Adipose tissue (tissue), 3 donors: ENCODE results near the gene EFNA2. TPM values are rescaled to one million over a fixed set of nuclear protein-coding genes. Genes with fewer than 3 reads are reported as not detected.
A peak's percentile ranks its signal among the peaks of the same experiment; 100 is the strongest.
"Not testable (repeated sequence)": the region's sequence is repeated elsewhere in the genome, so short reads cannot be mapped to it uniquely, and the experiment has no call there.

ENCODE experiments used
- H3K27ac ChIP-seq: one replicate; pipeline ENCODE4 v1.5.1; 2013; ENCODE audit warnings: low read depth, low read length
- WGBS, 3 donors: extraction: QIAGEN DNeasy Blood & Tissue Kit; methylation state at CpG; one replicate each; pipeline ENCODE4 v1.1.7; 2013; 5-methylcytosine and 5-hydroxymethylcytosine counted together
- polyA plus RNA-seq, 3 donors: library from polyadenylated mRNA; stranded (reverse); fragments of 200-250 nt; gene quantifications; one replicate each; pipeline ENCODE4 v1.2.3, GENCODE V29; 2013
- donor health status: healthy with polysubstance abuse.
- donor health status: Bipolar disorder and iron deficiency.
- donor health status: healthy.

Gene EFNA2
- polyA plus RNA-seq, result not detected

DNA sequence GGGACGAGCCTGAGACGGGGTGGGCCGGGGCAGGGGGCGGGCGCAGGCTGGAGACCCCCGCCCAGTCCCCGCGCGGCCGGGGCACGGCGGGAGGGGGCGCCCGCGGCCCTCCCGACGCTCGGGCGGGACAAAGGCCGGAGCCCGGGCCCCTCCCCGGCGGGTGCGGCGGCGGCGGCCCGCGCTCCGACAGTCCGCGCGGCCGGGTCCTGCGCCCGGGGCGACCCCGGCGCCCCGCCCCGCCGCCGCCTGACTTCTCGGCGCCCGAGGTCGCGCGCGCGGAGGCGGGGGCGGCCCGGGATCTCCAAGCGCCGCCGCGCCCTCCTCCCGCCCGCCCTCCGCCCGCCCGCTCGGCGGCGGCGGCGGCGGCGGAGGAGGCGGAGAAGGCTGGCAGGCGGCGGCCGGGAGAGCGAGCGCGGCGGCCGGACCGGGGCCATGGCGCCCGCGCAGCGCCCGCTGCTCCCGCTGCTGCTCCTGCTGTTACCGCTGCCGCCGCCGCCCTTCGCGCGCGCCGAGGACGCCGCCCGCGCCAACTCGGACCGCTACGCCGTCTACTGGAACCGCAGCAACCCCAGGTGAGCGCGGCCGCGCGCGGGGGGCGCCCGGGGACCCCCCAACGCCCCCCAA, at the start of gene EFNA2:
Gene EFNA2, plus strand, starts transcription at position 137 of the 624 bp plus-strand sequence. Its CDS starts 296 bp downstream, at position 433.
- WGBS, 3 donors, result 0% methylated on average over 2 to 70 of the region's 113 CpGs
- no peak within 1 kb of the TSS for H3K27ac ChIP-seq

- WGBS, 3 donors, result 19 to 59% (median 24%) methylated on average over 9 to 36 of the region's 42 CpGs
- H3K27ac ChIP-seq, result no peak overlapping the region
These were observed 49.1 kb upstream of the EFNA2 start for GRCh38 chr19:1236576-1236975.

- no peak overlapping the region for H3K27ac ChIP-seq
- WGBS, 3 donors, result 1 to 3% (median 1%) methylated on average over 29 to 59 of the region's 60 CpGs
These were observed 48.5 kb upstream of the EFNA2 start for GRCh38 chr19:1237027-1237659.

- H3K27ac ChIP-seq, result no peak within 1 kb of the TSS
- 1 to 3% (median 1%) methylated on average over 28 to 85 of the region's 87 CpGs for WGBS, 3 donors
These were observed 47.8 kb upstream of the EFNA2 start, which contains the start of gene CBARP for GRCh38 chr19:1237754-1238368. Gene CBARP (minus strand): TSS chr19:1238005. CDS start chr19:1236100, 1,905 bp downstream.

DNA sequence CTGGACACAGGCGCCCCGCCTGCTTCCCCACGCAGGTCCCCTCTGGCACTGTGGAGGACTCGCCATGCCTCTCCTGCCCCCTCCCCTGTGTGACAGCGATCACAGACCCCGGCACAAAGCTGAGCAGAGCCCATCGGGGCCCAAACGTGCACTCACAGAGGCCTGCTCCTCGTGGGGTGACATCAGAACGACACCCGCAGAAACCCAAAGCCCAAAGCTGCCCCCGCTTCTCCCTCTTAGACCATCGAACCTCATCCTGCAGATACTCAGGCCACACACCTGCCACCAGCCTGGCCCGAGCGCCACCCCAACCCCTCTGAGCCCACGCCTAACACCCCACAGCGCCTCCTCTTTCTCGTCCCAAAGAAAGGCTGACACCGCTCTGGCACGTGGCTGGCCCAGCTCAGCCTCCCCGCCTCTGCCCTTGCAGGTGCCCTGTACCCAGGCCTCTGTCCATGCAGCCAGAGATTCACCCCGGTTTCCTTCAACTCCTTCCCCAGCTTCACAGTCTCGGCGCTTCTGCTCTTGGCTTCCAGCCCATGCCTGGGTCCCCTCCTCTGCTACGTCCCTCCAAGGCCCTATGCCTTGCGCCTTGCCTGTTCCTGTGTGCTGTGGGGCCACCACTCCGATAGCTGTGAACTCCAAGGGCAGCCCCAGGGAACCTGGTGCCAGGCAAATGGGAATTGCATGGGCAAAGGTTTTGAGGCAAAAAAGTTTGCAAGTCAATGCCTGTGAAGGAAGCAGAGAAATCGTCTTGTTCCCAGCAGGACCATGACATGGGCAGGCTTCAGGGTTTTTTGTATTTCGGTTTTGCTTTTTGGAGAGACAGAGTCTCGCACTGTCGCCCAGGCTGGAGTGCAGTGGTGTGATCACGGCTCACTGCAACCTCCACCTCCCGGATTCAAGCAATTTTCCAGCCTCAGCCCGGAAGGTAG, 47.0 kb upstream of the EFNA2 start:
- H3K27ac ChIP-seq, result no peak overlapping the region
- WGBS, 3 donors, result 59 to 71% (median 63%) methylated on average over 30 to 34 of the region's 34 CpGs

DNA sequence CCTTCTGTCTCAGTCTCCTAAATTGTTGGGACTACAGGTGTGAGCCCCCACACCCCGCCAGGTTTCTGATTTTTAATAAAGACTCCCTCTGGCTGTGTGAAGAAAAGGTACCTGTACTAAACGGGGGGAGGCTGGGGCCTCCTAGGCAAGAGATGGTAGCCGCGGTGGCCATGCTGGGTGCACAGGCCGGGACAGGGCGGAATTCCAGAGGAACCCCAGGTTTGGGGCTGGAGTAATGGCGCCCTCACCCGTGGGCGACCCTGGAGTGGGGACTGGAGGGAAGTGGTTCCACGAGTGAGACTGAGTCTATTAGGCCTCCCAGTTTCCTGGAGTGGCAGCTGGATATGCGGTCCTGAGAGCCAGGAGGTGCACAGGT, 46.3 kb upstream of the EFNA2 start:
- H3K27ac ChIP-seq, result no peak overlapping the region
- 78 to 85% (median 80%) methylated on average over 11 of the region's 11 CpGs for WGBS, 3 donors

DNA sequence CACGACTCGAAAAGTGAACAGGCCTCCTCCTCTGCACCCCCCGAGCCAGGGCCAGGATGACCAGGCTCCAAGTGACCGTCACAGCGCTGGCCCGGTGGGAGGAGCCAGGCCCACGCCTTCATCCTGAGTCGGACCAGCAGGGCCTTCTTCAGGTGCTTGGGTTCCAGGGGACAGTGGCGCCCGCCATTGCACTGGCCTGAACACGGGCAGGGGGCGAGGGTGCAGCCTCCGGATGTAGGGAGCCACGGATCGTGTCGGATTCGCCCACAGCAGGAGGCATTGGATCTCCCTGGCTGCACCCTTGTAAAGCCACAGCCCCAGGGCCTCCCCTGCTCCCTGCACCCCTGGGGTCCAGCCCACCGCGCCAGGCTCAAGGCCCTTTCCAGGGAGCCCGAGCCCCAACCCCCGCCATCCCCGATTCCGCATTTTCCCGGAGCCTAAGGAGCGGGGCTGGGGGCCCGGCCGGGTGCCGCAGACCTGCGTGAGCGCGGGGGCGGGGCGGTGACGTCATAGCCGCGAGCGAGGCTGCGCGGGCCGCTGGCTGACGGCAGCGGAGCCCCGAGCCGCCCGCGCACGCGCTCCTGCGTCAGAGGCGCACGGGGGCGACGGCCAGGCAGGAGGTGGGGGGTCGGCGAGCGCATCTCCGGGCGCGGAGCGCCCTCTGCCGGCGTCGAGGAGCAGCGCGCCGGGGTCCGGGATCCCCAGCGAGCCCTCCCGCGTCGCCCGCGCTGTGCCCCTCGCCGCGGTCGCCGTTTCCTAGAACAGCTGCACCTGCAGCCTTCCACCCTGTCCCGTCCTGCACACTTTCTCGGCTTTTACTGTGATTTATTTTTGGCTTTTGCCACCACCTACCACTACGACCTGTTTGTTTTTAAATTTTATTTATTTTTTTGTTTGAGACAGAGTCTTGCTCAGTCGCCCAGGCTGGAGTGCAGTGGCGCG, 45.6 kb upstream of the EFNA2 start:
- WGBS, 3 donors, result 9 to 22% (median 11%) methylated on average over 59 to 83 of the region's 84 CpGs
- no peak overlapping the region for H3K27ac ChIP-seq

DNA sequence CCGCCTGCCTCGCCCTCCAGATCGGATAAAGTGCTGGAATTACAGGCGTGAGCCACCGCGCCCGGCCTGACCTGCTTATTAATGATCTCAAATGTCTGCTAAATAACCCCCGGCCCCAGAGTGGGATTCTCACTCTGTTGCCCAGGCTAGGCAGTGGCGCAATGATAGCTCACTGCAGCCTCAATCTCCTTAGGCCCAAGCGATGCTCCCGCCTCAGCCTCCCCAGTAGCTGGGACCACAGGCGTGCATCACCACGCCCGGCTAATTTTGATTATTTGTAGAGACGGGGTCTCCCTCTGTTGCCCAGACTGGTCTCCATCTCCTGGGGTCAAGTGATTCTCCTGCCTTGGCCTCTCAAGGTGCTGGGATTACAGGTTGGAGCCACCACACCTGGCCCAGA, 44.7 kb upstream of the EFNA2 start:
- 57 to 60% (median 59%) methylated on average over 15 of the region's 15 CpGs for WGBS, 3 donors
- H3K27ac ChIP-seq, result no peak overlapping the region

DNA sequence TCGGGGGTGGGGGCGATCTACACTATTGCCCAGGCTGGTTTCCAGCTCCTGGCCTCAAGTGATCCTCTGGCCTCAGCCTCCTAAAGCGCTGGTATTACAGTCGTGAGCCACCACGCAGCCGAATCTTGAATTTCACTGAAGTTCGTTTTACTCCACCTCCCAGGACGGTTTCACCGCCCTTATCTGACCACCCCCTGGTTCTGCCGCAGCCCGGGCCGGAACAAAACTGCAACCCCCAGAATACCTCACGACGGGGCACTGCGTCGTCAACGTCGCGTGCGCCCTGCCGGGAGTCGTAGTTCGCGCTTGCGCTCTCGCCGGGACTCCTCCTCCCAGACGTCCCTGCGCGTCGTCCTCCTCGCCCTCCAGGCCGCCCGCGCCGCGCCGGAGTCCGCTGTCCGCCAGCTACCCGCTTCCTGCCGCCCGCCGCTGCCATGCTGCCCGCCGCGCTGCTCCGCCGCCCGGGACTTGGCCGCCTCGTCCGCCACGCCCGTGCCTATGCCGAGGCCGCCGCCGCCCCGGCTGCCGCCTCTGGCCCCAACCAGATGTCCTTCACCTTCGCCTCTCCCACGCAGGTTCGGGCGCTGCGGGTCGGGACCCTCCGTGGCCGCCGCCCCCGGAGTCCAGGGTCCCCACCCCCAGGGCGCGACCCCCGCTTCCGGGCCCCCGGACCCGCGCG, 44.1 kb upstream of the EFNA2 start, which contains the start of gene ATP5F1D:
Gene ATP5F1D, plus strand, starts transcription at position 335 of the 679 bp plus-strand sequence. Its CDS starts 100 bp downstream, at position 435.
- 0 to 1% (median 1%) methylated on average over 67 to 79 of the region's 79 CpGs for WGBS, 3 donors
- no peak within 1 kb of the TSS for H3K27ac ChIP-seq

DNA sequence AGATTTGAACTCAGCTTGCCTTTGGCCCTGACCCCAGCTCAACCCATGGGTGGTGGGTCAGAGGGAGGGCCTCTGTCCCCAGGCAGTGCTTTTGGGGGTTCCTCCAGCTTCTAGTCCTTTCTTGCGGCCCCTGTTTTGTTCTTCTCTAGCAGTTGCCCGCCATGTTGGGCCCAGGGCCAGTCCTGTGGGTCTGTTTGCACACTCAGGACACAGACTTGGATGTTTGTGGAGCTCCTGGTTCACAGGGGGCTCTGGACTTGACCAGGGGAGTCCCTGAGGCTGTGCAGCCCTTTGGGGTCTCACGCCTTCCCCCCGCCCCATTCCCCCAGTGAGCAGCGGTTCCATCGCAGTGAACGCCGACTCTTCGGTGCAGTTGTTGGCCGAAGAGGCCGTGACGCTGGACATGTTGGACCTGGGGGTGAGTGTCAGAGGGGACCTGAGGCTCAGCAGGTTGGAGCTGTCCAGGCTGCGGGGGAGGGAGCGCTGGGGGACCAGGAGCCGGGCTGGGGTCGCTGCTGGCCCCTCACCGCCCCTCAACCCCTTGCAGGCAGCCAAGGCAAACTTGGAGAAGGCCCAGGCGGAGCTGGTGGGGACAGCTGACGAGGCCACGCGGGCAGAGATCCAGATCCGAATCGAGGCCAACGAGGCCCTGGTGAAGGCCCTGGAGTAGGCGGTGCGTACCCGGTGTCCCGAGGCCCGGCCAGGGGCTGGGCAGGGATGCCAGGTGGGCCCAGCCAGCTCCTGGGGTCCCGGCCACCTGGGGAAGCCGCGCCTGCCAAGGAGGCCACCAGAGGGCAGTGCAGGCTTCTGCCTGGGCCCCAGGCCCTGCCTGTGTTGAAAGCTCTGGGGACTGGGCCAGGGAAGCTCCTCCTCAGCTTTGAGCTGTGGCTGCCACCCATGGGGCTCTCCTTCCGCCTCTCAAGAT, 41.6 kb upstream of the EFNA2 start:
- WGBS, 3 donors, result 37 to 47% (median 40%) methylated on average over 28 to 33 of the region's 33 CpGs
- H3K27ac ChIP-seq, result no peak overlapping the region

DNA sequence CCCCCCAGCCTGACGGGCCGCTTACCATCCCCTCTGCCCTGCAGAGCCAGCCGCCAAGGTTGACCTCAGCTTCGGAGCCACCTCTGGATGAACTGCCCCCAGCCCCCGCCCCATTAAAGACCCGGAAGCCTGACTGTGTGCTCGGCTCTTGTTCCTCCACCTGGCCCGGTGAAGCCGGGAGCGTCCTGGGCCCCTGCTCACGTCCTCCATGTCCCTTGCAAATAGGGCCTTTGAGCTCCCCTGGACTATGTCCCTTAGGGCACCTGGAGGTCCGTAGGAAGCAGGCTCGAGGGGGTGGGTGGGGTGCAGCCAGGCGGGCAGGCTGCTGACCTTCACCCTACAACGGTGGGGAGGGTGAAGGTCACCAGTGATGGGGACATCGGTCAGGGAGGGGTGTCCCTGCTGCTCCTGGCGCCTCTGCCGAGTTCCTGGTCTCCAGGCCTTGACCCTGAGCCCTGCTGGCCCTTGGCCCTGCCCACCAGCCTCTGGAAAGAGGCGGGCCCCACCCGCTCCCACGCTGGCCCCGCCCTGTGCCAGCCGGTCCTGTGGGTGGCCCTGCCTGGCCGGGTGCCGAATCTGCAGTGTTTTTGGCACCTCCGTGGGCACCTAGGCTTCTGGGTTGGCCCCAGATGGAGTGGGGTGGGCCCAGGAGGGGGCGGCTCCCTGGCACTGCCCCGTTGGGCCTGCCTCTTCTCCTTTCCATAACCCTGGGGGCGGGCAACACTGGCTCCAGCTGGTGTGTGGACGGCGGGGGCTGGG, 40.8 kb upstream of the EFNA2 start:
- no peak overlapping the region for H3K27ac ChIP-seq
- WGBS, 3 donors, result 14 to 23% (median 15%) methylated on average over 28 to 31 of the region's 31 CpGs

GRCh38 chr19:1245494-1246264, 40.0 kb upstream of the EFNA2 start:
- 63 to 76% (median 67%) methylated on average over 24 to 26 of the region's 26 CpGs for WGBS, 3 donors
- H3K27ac ChIP-seq, result no peak overlapping the region

DNA sequence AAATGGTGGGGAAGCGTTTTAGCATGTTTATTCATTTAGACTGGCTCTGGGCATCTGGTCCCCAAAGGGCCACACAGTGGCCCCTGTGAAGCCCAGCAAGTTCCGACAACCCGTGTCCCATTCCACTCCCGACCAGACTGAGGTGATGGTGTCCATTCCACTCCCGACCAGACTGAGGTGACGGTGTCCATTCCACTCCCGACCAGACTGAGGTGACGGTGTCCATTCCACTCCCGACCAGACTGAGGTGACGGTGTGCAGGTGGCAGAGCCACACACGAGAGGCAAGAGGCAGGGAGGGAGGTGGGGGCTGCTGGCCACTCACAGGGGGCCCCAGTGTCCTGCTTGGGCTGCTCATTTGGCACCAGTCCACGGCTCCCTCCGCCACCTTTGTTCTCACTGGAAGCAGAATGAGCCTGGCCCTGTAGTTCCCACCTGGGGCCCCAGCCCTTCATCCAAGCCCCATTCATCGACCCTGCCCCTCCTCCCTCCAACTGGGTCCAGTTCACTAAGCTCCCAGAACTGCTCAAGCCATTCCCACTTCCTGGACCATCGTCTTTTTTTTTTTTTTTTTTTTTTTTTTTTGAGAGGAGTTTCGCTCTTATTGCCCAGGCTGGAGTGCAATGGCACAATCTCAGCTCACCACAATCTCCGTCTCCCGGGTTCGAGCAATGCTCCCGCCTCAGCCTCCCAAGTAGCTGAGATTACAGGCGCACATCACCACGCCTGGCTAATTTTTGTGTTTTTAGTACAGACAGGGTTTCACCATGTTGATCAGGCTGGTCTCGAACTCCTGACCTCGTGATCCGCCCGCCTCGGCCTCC, 39.2 kb upstream of the EFNA2 start:
- 75 to 79% (median 77%) methylated on average over 24 to 27 of the region's 27 CpGs for WGBS, 3 donors
- H3K27ac ChIP-seq, result not testable (repeated sequence)

DNA sequence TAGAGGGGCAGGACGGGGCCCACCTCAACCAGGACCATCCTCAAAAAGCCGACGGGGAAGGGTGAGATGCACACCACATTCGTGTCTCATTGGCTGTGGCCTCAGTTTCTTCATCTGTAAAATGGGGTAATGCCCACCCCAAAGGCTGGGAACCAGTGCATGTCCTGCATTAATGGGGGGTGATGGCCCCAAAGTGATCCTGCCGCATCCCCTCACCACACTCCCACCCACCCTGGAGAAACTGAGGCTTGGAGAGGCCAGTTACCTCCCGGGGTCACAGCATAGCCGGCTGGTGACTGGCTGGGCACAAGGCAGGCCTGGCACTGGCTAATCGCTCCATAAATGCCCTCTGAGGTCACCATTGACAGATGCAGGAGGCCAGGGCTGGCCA, 37.9 kb upstream of the EFNA2 start:
- WGBS, 3 donors, result 62 to 71% (median 69%) methylated on average over 8 of the region's 8 CpGs
- peak overlapping the region; percentile 88 for H3K27ac ChIP-seq
